Fibroblast of villous mesenchyme (primary cell): Measurements from ENCODE around the gene LGALS3BP. TPM values are rescaled to one million over a fixed set of nuclear protein-coding genes. Genes with fewer than 3 reads are reported as not detected.
"Not testable (repeated sequence)": the region's sequence is repeated elsewhere in the genome, so short reads cannot be mapped to it uniquely, and the experiment has no call there.

Experiments
- DNase-seq: peaks from one replicate; pipeline ENCODE4 v3.0.0-alpha.2; 2010; ENCODE audit warnings: low read depth
- H3K4me3 ChIP-seq: 2 replicates; pipeline ENCODE4 v1.5.1; 2011; ENCODE audit warnings: low read depth, mild to moderate bottlenecking, low read length
- CTCF ChIP-seq: IDR thresholded peaks from 2 replicates; pipeline ENCODE4 v1.5.1; 2012; ENCODE audit warnings: low read depth, mild to moderate bottlenecking, low read length; ENCODE audit not compliant: insufficient read depth
- total RNA-seq: library from RNA; depleted of rRNA; stranded (reverse); fragments of >200 nt; gene quantifications from 2 replicates; pipeline ENCODE4 v1.2.3, GENCODE V29; 2012

Gene LGALS3BP
- total RNA-seq, 1 donor, result 297 TPM

GRCh38 chr17:78951967-78952551 lies 27.7 kb downstream of the LGALS3BP start:
- no peak overlapping the region for H3K4me3 ChIP-seq
- peak; percentile 57 for DNase-seq
- TF ChIP-seq CTCF, result no peak

GRCh38 chr17:78950870-78951269 lies 28.9 kb downstream of the LGALS3BP start:
- H3K4me3 ChIP-seq, result no peak overlapping the region

GRCh38 chr17:78947235-78948149 lies 32.2 kb downstream of the LGALS3BP start:
- TF ChIP-seq CTCF, result no peak
- no peak for DNase-seq
- H3K4me3 ChIP-seq, result no peak overlapping the region

More at GRCh38 chr17:78950870-78951269, 28.9 kb downstream of the LGALS3BP start:
- no peak for TF ChIP-seq CTCF
- DNase-seq, result no peak

GRCh38 chr17:78946631-78947030 lies 33.1 kb downstream of the LGALS3BP start:
- no peak overlapping the region for H3K4me3 ChIP-seq
- no peak for DNase-seq
- no peak for TF ChIP-seq CTCF

- no peak overlapping the region for H3K4me3 ChIP-seq
- no peak for TF ChIP-seq CTCF
- no peak for DNase-seq
Measured at GRCh38 chr17:78946131-78946530, 33.6 kb downstream of the LGALS3BP start.

GRCh38 chr17:78945455-78945854 lies 34.3 kb downstream of the LGALS3BP start:
- H3K4me3 ChIP-seq, DNase-seq: not testable (repeated sequence)

GRCh38 chr17:78944956-78945355 lies 34.8 kb downstream of the LGALS3BP start:
- TF ChIP-seq CTCF, result no peak
- H3K4me3 ChIP-seq, result no peak overlapping the region
- no peak for DNase-seq
